RPMI7951 (cell line): ENCODE results near the gene CFAP57. TPM values are rescaled to one million over a fixed set of nuclear protein-coding genes. Genes with fewer than 3 reads are reported as not detected.
"Not testable (repeated sequence)": the region's sequence is repeated elsewhere in the genome, so short reads cannot be mapped to it uniquely, and the experiment has no call there.

Source experiments
- DNase-seq: peaks from one replicate; pipeline ENCODE4 v3.0.0-alpha.2; 2012; ENCODE audit warnings: low read depth
- total RNA-seq: library from RNA; depleted of rRNA; stranded (reverse); fragments of >200 nt; shearing (Covaris generic); gene quantifications from 2 replicates; pipeline ENCODE4 v1.2.3, GENCODE V29; 2014; rRNA removed

The CFAP57 gene
- 0.10 and 0.48 TPM in 2 replicates for total RNA-seq

DNA sequence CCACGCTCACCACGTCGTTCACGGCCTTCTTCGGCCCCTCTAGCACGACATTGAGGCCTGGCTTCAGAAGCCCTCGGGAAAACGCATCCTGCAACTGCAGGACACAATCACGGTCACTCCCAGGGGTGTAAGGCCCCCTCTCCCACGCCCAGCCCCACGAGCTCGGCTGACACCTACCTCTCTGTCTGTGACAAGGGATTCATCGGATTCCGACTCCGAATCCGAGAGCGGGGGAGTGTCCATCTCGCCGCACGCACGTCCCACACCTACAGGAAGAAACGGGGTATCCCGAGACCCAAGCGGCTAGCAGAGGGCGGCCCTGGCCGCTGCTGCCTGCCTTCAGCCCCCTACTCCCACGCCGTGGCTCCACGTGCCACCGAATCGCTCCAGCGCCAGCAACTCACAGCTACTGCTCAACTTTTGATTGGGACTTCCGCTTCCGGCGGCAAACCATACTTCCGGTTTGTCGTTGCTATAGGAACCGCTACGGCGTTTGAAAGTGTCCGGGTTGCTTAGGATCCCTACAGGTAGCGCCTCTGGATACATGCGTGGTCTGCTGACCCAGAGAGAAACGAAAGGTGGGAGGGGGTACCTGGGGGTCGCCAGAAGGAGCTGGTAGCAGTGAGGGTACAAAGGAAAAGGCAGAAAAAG is at the start of gene CFAP57, which contains the start of gene EBNA1BP2:
CFAP57 (plus strand) TSS at position 455 of the 651 bp plus-strand sequence. CDS start 424 bp downstream, outside the sequence.
EBNA1BP2 (minus strand) TSS at position 415 of the 651 bp plus-strand sequence; CDS start at position 243, 172 bp downstream.
- peak; percentile 94 for DNase-seq

GRCh38 chr1:43123031-43123430 is 49.1 kb upstream of the CFAP57 start:
- DNase-seq: no peak

DNA sequence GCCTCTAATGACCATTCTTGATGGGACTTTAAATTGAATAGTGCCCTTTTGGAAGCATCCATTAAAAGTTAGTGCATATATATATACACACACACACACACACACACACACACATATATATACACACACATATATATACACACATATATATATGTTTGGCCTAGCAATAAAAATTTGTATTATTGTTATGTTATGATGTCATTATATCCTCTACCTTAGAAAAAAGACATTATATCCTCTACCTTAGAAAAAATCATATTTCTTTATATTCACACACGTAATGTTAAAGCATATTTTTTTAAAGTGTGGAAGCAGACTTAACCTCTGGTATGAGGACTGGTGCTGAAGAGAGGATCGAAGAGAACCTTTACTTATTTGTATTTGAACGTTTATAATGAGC is 43.3 kb upstream of the CFAP57 start:
- no peak for DNase-seq

DNA sequence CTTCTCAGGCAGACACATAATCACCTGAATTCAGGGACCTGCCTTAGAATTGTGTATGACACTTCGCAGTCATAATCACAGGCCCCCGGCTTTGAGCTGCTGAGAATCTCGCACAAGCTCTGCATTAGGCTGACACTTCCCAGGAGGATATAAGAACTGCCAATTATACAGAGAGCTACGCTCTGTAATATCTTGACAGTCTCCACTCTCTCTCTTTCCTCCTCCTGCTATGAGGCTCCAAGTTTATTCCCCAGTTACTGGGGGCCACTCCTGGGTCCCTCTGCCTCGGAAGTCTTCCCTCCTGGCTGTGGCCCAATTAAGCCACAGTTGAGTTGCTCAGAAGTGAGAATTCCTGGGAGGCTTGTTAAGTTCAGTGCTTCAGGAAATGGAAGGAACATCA is 42.7 kb upstream of the CFAP57 start:
- DNase-seq: no peak

DNA sequence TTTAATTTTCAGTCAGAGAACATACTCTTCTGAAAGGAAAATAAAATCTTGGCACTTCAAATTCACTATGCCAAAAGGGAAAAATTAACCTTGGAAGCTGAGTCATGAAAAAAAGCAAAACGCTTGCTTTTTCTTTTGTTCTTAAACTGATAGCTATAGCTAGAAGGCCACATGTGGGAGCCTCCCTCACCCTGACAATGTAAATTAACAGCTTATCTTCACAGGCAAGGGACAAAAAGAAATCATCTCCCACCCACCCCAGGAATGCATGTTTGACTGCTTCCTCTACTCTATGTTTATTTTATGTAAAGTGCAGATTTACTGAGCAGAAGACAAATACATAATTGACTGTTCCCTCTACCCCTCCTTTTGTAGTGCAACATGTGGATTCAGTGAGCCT is 38.1 kb upstream of the CFAP57 start:
- DNase-seq: no peak

- no peak for DNase-seq
Measured at GRCh38 chr1:43134640-43135039, 37.5 kb upstream of the CFAP57 start.

- DNase-seq: no peak
Measured at GRCh38 chr1:43135857-43136781, 36.0 kb upstream of the CFAP57 start.

DNA sequence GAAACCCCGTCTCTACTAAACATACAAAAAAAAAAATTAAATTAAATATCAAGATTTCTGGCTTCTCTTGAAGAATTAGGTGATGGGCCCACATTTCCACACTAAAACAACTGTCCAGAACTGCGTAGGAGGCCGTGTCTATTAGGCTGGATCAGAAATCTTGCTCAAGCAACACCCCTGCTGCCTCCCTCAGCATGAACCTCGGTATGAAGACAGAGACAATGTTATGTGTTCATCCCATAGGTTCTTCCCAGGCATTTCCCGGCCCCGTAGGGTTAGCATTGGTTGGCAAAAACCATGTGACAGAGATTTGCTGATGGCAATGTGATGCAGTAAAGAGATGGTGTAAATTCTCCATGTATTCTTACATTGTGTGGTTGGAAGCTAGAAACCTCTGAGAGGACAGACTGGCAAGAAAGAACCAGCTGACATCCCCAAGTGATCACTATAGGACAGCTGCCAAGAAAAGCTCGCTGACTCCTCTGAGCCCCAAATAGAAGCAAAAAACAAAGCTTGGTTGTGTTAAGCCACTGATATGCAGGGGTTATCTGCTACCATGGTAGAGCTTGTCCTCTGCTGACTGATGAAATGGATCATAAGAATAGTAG is 34.6 kb upstream of the CFAP57 start:
- DNase-seq: peak; percentile 17

DNA sequence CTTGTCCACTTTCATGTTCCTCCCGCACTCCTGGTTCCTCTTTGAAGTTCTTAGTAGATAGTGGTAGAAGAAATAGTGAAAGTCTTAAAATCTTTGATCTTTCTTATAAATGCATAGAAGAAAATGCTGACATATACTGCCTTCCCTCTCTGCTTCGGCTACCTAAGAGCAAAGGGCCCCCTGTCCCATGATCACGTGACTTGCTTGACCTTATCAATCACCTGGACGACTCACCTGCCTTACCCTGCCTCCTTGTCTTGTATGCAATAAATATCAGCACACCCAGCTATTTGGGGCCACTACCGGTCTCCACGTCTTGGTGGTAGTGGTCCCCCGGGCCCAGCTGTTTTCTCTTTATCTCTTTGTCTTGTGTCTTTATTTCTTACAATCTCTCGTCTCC is 32.8 kb upstream of the CFAP57 start:
- DNase-seq: not testable (repeated sequence)

DNA sequence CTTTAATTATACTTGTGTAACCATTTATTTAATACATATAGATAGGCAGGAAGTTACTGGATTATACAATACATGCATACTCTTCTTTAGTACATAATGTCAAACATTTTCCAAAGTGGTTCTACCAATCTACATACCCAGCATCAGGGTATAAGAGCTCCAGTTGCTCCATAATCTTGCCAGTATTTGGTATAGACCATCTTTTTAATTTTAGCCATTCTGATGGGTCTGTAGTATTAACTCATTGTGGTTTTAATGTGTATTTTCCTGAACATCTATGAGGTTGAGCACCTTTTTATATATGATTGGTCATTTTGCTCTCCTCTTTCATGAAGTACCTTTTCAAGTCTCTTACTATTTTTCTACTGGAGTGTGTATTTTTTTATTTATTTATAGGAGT is 32.1 kb upstream of the CFAP57 start:
- no peak for DNase-seq

GRCh38 chr1:43140583-43140982 is 31.5 kb upstream of the CFAP57 start:
- no peak for DNase-seq

DNA sequence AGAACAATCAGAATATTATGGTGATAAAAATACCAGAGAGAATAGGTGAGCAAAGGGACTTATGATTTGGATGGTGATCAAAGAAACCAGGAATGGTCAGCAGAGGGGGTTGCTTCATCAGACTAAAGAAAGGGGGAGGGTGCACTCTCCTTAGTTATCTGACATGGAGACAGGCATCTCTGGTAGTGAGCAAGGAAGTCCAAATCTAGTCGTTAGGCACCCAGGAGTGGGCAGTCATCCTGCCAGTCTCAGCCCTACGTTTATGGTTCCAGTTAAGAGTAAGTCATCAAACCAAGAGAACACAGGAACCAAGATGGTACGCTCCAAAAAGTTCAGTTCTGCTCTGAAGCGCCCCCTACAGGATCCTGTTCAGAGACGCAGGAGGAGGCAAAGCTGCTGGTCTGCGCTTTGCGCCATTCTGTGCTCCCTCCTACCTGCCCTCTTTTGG is 28.7 kb upstream of the CFAP57 start:
- peak; percentile 45 for DNase-seq

DNA sequence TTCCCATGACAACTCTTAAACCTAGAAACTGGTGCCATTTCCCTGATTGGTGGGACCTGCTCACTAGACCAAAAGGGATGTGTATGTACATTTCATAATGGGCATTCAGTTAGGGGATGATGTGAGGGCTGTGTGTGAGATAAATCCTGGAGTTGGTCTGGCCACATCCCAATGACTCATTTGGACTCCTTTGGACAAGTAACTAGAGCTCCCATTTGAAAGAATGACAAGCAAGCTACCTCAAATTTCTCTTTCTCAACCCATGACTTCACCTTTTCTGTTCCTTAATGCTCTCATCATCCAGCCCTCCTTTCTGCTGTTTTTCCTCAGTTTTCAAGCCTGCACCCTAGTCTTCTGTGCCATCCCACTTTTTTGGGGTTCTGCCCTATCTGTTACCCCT is 27.9 kb upstream of the CFAP57 start:
- peak; percentile 70 for DNase-seq

DNA sequence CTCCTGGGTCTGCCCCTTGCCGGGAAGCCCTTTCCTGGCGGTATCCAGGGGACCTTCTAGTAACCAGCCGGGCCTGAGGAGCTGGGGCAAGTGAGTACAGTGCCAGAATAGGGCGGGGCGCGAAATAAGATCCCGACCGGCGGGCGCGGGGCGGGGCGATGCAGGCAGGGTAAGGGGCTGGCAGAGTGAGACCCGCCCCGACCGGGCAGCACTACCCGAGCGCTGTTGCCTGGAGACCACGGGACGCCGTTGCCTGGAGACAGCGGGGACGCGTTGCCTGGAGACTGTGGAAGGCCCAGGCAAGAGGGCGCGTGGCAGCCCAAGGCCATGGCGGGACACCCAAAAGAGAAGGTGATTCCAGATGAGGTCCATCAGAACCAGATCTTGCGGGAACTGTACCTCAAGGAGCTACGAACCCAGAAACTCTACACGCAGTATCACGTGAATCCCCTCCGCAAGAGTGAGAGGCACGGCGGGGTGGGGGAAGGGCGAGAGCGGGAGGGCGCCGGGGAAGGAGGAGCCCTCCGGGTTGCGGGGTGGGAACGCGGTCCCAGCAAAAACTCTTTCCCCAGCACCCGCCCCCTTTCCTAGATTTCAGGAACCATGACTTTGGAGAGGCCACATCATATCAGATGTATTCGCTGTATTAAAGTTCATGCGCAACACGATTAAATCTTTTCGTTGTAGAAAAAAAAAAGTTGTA is 24.4 kb upstream of the CFAP57 start:
- peak; percentile 12 for DNase-seq

DNA sequence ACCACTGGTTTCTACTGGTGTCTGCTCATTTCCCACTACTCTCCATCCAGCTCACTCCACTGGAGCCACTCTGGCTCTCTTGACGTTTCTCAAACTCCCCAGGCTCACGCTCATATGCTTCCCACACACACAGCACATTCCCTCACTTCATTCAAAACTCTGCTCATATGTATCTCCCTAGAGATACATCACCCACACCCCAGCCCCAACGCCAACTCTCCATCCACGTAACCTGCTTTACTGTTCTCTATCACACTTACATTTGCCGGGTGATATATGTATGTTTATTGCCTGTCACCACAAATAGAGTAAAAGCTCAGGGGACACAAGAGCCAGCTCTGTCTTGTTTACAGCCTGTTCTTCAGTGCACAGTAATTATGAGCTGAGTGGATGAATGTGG is 22.2 kb upstream of the CFAP57 start:
- DNase-seq: no peak

DNA sequence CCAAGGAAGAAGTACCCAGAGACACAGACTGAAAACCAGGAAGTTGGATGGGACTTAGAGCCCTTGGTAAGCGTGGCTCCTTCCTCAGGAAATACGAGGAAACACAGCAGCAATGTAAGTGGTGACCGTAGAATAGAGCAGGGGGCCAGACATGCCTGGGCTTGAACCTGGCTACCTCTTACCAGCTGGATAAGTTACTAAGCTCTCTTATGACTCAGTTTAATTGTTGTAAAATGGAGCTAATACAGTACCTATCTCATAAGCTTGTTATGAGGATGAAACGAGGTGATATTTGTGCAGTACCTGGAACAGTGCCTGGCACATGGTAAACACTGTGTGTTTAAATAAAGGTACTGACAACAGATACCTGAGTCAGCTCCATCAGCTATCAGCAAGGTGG is 19.3 kb upstream of the CFAP57 start:
- no peak for DNase-seq

DNA sequence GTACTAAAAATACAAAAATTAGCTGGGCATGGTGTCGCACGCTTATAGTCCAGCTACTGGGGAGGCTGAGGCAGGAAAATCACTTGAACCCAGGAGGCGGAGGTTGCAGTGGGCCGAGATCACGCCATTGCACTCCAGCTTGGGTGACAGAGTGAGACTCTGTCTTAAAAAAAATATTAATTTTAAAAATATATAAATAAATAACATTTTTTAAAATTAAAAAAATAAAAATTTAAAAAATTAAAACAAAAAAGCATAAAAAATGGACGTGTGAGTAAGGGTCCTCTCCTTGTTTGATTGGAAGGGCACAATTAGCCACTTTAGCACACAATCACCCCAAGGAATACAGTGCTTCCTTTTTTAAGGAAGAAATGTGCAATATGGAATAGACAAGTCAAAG is 18.7 kb upstream of the CFAP57 start:
- no peak for DNase-seq

DNA sequence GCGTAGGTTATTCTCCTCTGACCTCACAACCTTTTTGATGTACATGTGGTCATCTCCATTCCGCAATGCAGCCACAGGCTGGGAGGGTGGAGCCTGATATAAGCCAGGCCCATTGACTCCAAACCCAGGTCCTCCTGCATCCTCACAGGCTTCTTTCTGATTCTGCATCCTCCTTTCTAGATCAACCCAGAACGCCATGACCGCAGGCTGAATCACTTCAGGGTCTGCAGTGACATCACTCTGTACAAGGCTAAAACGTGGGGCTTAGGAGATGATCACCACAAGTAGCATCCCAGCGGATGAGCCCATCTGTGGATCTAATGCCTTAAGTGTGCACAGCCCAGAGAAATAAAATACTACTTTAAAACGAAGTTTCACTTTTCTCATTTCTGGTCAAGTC is 16.1 kb upstream of the CFAP57 start:
- no peak for DNase-seq

DNA sequence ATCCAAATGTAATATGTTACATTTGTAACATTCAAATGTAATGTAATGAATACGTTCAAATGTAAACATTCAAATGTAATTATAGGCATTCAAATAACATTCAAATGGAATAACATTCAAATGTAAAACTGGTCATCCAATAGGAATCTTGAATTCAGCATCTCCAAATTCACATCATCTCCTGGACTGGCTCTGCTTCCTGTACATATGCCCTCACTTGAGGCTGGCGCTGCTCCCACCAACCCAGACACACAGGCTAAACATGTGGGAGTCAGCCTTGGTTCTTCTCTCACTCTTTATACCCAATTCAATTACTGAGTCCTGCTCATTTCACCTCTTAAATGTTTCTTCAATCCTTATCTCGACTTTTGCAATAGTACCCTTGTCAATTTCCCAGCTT is 7.0 kb upstream of the CFAP57 start:
- DNase-seq: no peak

DNA sequence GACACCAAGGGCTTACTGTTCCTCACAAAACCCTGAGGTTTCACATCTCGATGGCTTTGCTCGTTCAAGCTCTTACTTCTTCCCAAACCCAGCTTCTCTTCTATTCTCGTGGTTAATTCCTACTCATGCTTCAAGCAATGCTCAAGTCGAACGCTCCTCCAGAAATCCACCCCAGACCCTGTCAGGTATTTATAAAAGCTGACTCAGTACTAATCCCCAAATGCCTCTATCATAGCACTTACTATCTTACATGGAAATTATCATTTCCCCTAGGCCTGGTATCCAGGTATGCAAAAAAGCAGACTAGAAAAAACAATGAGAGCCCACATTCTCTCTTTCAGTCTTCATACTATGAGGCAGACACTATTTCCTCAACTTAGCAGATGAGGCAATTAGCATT is 6.4 kb upstream of the CFAP57 start:
- DNase-seq: no peak

- no peak for DNase-seq
Measured at GRCh38 chr1:43171312-43171875, 736 bp upstream of the CFAP57 start.
